ENCODE data around the gene ERCC6L2. TPM values are rescaled to one million over a fixed set of nuclear protein-coding genes. Genes with fewer than 3 reads are reported as not detected.

The ERCC6L2 gene
- polyA plus RNA-seq, 1 donor from 2014 or later: 72.6 TPM

- no peak overlapping the region for H2AFZ ChIP-seq (ENCODE audit: low read depth, low read length)
- H3K27ac ChIP-seq (ENCODE audit: low read length): no peak overlapping the region
- H3K27me3 ChIP-seq (ENCODE audit: insufficient read depth, low read depth, low read length): no peaks in the 10 kb centered on the region
- no peak overlapping the region for H3K9ac ChIP-seq (ENCODE audit: low read length)
- H3K36me3 ChIP-seq (ENCODE audit: insufficient read depth, low read length): peaks cover 7% of the 10 kb centered on the region
- no peak for TF ChIP-seq POLR2AphosphoS5 (IDR thresholded peaks at IDR 0.05)
- no peak overlapping the region for H3K4me2 ChIP-seq (ENCODE audit: low read length)
- no peaks in the 10 kb centered on the region for H3K79me2 ChIP-seq (replicated peaks; ENCODE audit: insufficient read depth, low read length)
- H3K9me2 ChIP-seq (ENCODE audit: insufficient read depth, low read length): peaks cover 4% of the 10 kb centered on the region
- no peaks in the 10 kb centered on the region for H4K20me1 ChIP-seq (ENCODE audit: insufficient read depth)
- no peaks in the 10 kb centered on the region for H3F3A ChIP-seq (ENCODE audit: insufficient read depth, low read length, poor library complexity, severe bottlenecking)
- H3K4me3 ChIP-seq (ENCODE audit: low read length): no peak overlapping the region
- H3K9me3 ChIP-seq (ENCODE audit: low read length): no peaks in the 10 kb centered on the region
These were observed 104.0 kb downstream of the ERCC6L2 start for GRCh38 chr9:95979446-95979845.

- Histone ChIP-seq H3K9ac (ENCODE audit: low read length) (no peak overlapping the region), H3K4me3 (ENCODE audit: low read length) (no peak overlapping the region), H3K4me2 (ENCODE audit: low read length) (no peak overlapping the region), H3K79me2 (replicated peaks; ENCODE audit: insufficient read depth, low read length) (no peaks in the 10 kb centered on the region), H3K9me3 (ENCODE audit: low read length) (no peaks in the 10 kb centered on the region), H3F3A (ENCODE audit: insufficient read depth, low read length, poor library complexity, severe bottlenecking) (no peaks in the 10 kb centered on the region), H3K27ac (ENCODE audit: low read length) (no peak overlapping the region), H4K20me1 (ENCODE audit: insufficient read depth) (no peaks in the 10 kb centered on the region), H3K27me3 (ENCODE audit: insufficient read depth, low read depth, low read length) (no peaks in the 10 kb centered on the region), H3K9me2 (ENCODE audit: insufficient read depth, low read length) (peaks cover 4% of the 10 kb centered on the region), H2AFZ (ENCODE audit: low read depth, low read length) (no peak overlapping the region), H3K36me3 (ENCODE audit: insufficient read depth, low read length) (peaks cover 12% of the 10 kb centered on the region)
- TF ChIP-seq RAD21 (conservative IDR thresholded peaks at IDR 0.05) (no peak), MXI1 (conservative IDR thresholded peaks at IDR 0.05; ENCODE audit: poor library complexity, severe bottlenecking) (no peak), TAF1 (IDR thresholded peaks at IDR 0.05; ENCODE audit: low read depth) (no peak), EZH2 (IDR thresholded peaks at IDR 0.05; ENCODE audit: borderline replicate concordance, insufficient read depth, low read length, poor library complexity, severe bottlenecking) (no peak)
These were observed 105.0 kb downstream of the ERCC6L2 start for GRCh38 chr9:95980262-95981125.

- H2AFZ ChIP-seq (ENCODE audit: low read depth, low read length): no peak overlapping the region
- peaks cover 13% of the 10 kb centered on the region for H3K36me3 ChIP-seq (ENCODE audit: insufficient read depth, low read length)
- H3K27ac ChIP-seq (ENCODE audit: low read length): no peak overlapping the region
- no peaks in the 10 kb centered on the region for H3K27me3 ChIP-seq (ENCODE audit: insufficient read depth, low read depth, low read length)
- no peak overlapping the region for H3K4me2 ChIP-seq (ENCODE audit: low read length)
- H3F3A ChIP-seq (ENCODE audit: insufficient read depth, low read length, poor library complexity, severe bottlenecking): no peaks in the 10 kb centered on the region
- TF ChIP-seq RAD21 (conservative IDR thresholded peaks at IDR 0.05): no peak
- no peak for TF ChIP-seq TAF1 (IDR thresholded peaks at IDR 0.05; ENCODE audit: low read depth)
- TF ChIP-seq SMC3 (conservative IDR thresholded peaks at IDR 0.05; ENCODE audit: poor library complexity): no peak
- TF ChIP-seq, protein P1, sequence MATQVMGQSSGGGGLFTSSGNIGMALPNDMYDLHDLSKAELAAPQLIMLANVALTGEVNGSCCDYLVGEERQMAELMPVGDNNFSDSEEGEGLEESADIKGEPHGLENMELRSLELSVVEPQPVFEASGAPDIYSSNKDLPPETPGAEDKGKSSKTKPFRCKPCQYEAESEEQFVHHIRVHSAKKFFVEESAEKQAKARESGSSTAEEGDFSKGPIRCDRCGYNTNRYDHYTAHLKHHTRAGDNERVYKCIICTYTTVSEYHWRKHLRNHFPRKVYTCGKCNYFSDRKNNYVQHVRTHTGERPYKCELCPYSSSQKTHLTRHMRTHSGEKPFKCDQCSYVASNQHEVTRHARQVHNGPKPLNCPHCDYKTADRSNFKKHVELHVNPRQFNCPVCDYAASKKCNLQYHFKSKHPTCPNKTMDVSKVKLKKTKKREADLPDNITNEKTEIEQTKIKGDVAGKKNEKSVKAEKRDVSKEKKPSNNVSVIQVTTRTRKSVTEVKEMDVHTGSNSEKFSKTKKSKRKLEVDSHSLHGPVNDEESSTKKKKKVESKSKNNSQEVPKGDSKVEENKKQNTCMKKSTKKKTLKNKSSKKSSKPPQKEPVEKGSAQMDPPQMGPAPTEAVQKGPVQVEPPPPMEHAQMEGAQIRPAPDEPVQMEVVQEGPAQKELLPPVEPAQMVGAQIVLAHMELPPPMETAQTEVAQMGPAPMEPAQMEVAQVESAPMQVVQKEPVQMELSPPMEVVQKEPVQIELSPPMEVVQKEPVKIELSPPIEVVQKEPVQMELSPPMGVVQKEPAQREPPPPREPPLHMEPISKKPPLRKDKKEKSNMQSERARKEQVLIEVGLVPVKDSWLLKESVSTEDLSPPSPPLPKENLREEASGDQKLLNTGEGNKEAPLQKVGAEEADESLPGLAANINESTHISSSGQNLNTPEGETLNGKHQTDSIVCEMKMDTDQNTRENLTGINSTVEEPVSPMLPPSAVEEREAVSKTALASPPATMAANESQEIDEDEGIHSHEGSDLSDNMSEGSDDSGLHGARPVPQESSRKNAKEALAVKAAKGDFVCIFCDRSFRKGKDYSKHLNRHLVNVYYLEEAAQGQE (IDR thresholded peaks at IDR 0.05; ENCODE audit: borderline replicate concordance): no peak
- TF ChIP-seq EP300 (conservative IDR thresholded peaks at IDR 0.05; ENCODE audit: poor library complexity, severe bottlenecking): no peak
- TF ChIP-seq MXI1 (conservative IDR thresholded peaks at IDR 0.05; ENCODE audit: poor library complexity, severe bottlenecking): no peak
- TF ChIP-seq CTCF (IDR thresholded peaks at IDR 0.05; ENCODE audit: poor library complexity, severe bottlenecking): no peak
- TF ChIP-seq POLR2AphosphoS5 (IDR thresholded peaks at IDR 0.05): no peak
- no peak for TF ChIP-seq EZH2 (IDR thresholded peaks at IDR 0.05; ENCODE audit: borderline replicate concordance, insufficient read depth, low read length, poor library complexity, severe bottlenecking)
- no peaks in the 10 kb centered on the region for H4K20me1 ChIP-seq (ENCODE audit: insufficient read depth)
- no peaks in the 10 kb centered on the region for H3K79me2 ChIP-seq (replicated peaks; ENCODE audit: insufficient read depth, low read length)
- H3K9ac ChIP-seq (ENCODE audit: low read length): no peak overlapping the region
- no peaks in the 10 kb centered on the region for H3K9me3 ChIP-seq (ENCODE audit: low read length)
- H3K4me3 ChIP-seq (ENCODE audit: low read length): peak overlapping the region; percentile 3
- peaks cover 4% of the 10 kb centered on the region for H3K9me2 ChIP-seq (ENCODE audit: insufficient read depth, low read length)
These were observed 106.4 kb downstream of the ERCC6L2 start for GRCh38 chr9:95981761-95982390.

All from neural cell (in vitro differentiated cells).